Measurements from ENCODE around the gene ZNF385C. TPM values are rescaled to one million over a fixed set of nuclear protein-coding genes. Genes with fewer than 3 reads are reported as not detected.

ZNF385C gene
- polyA plus RNA-seq, 2 of the 4 experiments (the other 2 are of a cell fraction), result 0.13 to 0.61 TPM

- DNase-seq (ENCODE audit: low read depth in 1 of 2, low spot score in 1 of 2), result no peak
- ATAC-seq, result no peak
- 0 out of 3 replicates have a peak, but pooled peaks cover 3% of the 10 kb centered on the region for H3K4me1 ChIP-seq
- H3K4me3 ChIP-seq, result no peak overlapping the region
- ChIA-PET POLR2A (no interaction called here), CTCF (interaction anchor here (0.6 to 39.5 kb wide), 7 partner anchors 8 to 435 kb away, joined by 3 to 658 read pairs (median 7); partner anchors contain the start of genes DNAJC7 and NKIRAS2)
- H3K9me3 ChIP-seq, result no peaks in the 10 kb centered on the region
- H3K4me2 ChIP-seq, result no peak overlapping the region
- WGBS (ENCODE audit: missing lambda C conversion rate), result 58% methylated on average over 6 of the region's 6 CpGs
- no peak overlapping the region for H3K27ac ChIP-seq
- no peak for FAIRE-seq
- TF ChIP-seq ZFP36 (IDR thresholded peaks at IDR 0.05; ENCODE audit: borderline replicate concordance, partially characterized antibody), result no peak
- TF ChIP-seq KDM1A (IDR thresholded peaks at IDR 0.05; ENCODE audit: low read depth), result no peak
- no peak for TF ChIP-seq ZC3H11A (IDR thresholded peaks at IDR 0.05)
These were observed 5.3 kb downstream of the ZNF385C start for GRCh38 chr17:42092939-42093338.

- Histone ChIP-seq H3K4me3 (no peak overlapping the region), H3K4me2 (no peak overlapping the region), H3K9me3 (no peaks in the 10 kb centered on the region), H3K4me1 (0 out of 3 replicates have a peak, but pooled peaks cover 3% of the 10 kb centered on the region), H3K27ac (no peak overlapping the region)
- no peak for TF ChIP-seq GATA3 (IDR thresholded peaks at IDR 0.05; ENCODE audit: borderline replicate concordance)
- TF ChIP-seq RNF2 (IDR thresholded peaks at IDR 0.05; ENCODE audit: borderline replicate concordance, low read depth), result no peak
- no peak for TF ChIP-seq RAD21 (conservative IDR thresholded peaks at IDR 0.05 in 1 of 2, IDR thresholded peaks at IDR 0.05 in 1 of 2)
- no peak for TF ChIP-seq NPAS2 (CRISPR knock-in tag; IDR thresholded peaks at IDR 0.05; ENCODE audit: borderline replicate concordance)
- TF ChIP-seq EHF (CRISPR knock-in tag; IDR thresholded peaks at IDR 0.05), result no peak
- TF ChIP-seq NR3C1 (IDR thresholded peaks at IDR 0.05), result no peak
- TF ChIP-seq HOXB5 (CRISPR knock-in tag; IDR thresholded peaks at IDR 0.05), result no peak
- no peak for TF ChIP-seq ZSCAN20 (CRISPR knock-in tag; IDR thresholded peaks at IDR 0.05)
- no peak for TF ChIP-seq MAFK (IDR thresholded peaks at IDR 0.05; ENCODE audit: partially characterized antibody)
- TF ChIP-seq NFE2L2 (conservative IDR thresholded peaks at IDR 0.05; ENCODE audit: low read length), result no peak
- no peak for TF ChIP-seq CEBPB (IDR thresholded peaks at IDR 0.05)
- no peak for TF ChIP-seq KDM5A (IDR thresholded peaks at IDR 0.05)
- no peak for TF ChIP-seq BHLHE40 (IDR thresholded peaks at IDR 0.05; ENCODE audit: low read depth, low read length)
- TF ChIP-seq HEYL (CRISPR knock-in tag; IDR thresholded peaks at IDR 0.05), result no peak
- no peak for TF ChIP-seq ZNF302 (CRISPR knock-in tag; IDR thresholded peaks at IDR 0.05)
- no peak for TF ChIP-seq CBX8 (IDR thresholded peaks at IDR 0.05)
- no peak for TF ChIP-seq JUNB (IDR thresholded peaks at IDR 0.05)
- no peak for TF ChIP-seq FOSB (CRISPR knock-in tag; IDR thresholded peaks at IDR 0.05)
- FAIRE-seq (no peak), ATAC-seq (0 out of 6 replicates have a peak, but pooled peaks of 1 of the 2 experiments have one; percentile 10), DNase-seq (ENCODE audit: low read depth in 1 of 2, low spot score in 1 of 2) (no peak)
- CTCF ChIA-PET, result interaction anchor here (0.8 to 39.5 kb wide), 11 partner anchors 10 to 132 kb away, joined by 3 to 658 read pairs (median 7); partner anchors contain the start of genes DNAJC7, KAT2A and NKIRAS2
- 86% methylated on average over 8 of the region's 8 CpGs for WGBS (ENCODE audit: missing lambda C conversion rate)
- POLR2A ChIA-PET, result no interaction called here
These were observed 7.1 kb downstream of the ZNF385C start for GRCh38 chr17:42090964-42091790.

GRCh38 chr17:42088736-42089135 is 9.5 kb downstream of the ZNF385C start:
- Histone ChIP-seq H3K4me3 (no peak overlapping the region), H3K9me3 (no peaks in the 10 kb centered on the region), H3K4me2 (no peak overlapping the region), H3K4me1 (0 out of 3 replicates have a peak, but pooled peaks cover 3% of the 10 kb centered on the region), H3K27ac (no peak overlapping the region)
- ChIA-PET CTCF (interaction anchor here (0.9 to 39.5 kb wide), 5 partner anchors 9 to 125 kb away, joined by 3 to 658 read pairs (median 41); partner anchors contain the start of genes DNAJC7, KAT2A and NKIRAS2), POLR2A (no interaction called here)
- ATAC-seq (peak in 1 of 2 experiments; percentile 11; a peak in 1 of 6 replicates), DNase-seq (ENCODE audit: low read depth in 1 of 2, low spot score in 1 of 2) (no peak), FAIRE-seq (no peak)
- 80% methylated on average over 8 of the region's 8 CpGs for WGBS (ENCODE audit: missing lambda C conversion rate)
- TF ChIP-seq HOXA7 (CRISPR knock-in tag; IDR thresholded peaks at IDR 0.05) (no peak), BHLHE40 (IDR thresholded peaks at IDR 0.05; ENCODE audit: low read depth, low read length) (no peak), HMGXB4 (CRISPR knock-in tag; IDR thresholded peaks at IDR 0.05; ENCODE audit: borderline replicate concordance) (no peak), CBX2 (IDR thresholded peaks at IDR 0.05; ENCODE audit: borderline replicate concordance, low read depth) (no peak), GATA3 (IDR thresholded peaks at IDR 0.05; ENCODE audit: borderline replicate concordance) (no peak), RARB (CRISPR knock-in tag; IDR thresholded peaks at IDR 0.05) (no peak), MYC (IDR thresholded peaks at IDR 0.05; ENCODE audit: borderline replicate concordance, low read length) (no peak), PBX3 (IDR thresholded peaks at IDR 0.05) (no peak), ZNF302 (CRISPR knock-in tag; IDR thresholded peaks at IDR 0.05) (no peak), NR3C1 (IDR thresholded peaks at IDR 0.05) (no peak), EHF (CRISPR knock-in tag; IDR thresholded peaks at IDR 0.05) (no peak), TFCP2L1 (CRISPR knock-in tag; IDR thresholded peaks at IDR 0.05) (no peak)
